ENCODE data around the gene HHAT.

DNA sequence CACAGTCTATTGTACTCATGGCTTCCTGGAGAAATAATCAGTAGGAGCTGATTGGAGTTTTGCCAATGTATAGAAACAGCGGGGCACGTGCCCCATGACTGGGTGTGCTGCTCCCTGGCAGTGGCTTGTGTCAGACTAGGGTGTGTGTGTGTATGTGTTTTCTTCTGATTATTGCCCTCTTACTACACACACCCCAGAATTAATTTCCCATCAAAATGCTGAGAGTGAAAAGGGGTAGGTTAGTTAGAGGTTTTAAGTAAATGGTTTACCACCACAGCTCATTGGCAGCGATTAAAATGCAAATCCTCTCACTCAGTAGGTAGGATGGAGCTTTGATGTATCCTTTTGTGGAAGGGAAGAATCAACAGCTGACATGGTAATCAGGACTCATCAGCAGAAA is 29.9 kb downstream of the HHAT start:
- TF ChIP-seq POLR2AphosphoS5 (IDR thresholded peaks at IDR 0.05) (no peak), POLR2A (IDR thresholded peaks at IDR 0.05) (no peak)
- TF ChIP-seq, protein P1, sequence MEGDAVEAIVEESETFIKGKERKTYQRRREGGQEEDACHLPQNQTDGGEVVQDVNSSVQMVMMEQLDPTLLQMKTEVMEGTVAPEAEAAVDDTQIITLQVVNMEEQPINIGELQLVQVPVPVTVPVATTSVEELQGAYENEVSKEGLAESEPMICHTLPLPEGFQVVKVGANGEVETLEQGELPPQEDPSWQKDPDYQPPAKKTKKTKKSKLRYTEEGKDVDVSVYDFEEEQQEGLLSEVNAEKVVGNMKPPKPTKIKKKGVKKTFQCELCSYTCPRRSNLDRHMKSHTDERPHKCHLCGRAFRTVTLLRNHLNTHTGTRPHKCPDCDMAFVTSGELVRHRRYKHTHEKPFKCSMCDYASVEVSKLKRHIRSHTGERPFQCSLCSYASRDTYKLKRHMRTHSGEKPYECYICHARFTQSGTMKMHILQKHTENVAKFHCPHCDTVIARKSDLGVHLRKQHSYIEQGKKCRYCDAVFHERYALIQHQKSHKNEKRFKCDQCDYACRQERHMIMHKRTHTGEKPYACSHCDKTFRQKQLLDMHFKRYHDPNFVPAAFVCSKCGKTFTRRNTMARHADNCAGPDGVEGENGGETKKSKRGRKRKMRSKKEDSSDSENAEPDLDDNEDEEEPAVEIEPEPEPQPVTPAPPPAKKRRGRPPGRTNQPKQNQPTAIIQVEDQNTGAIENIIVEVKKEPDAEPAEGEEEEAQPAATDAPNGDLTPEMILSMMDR (IDR thresholded peaks at IDR 0.05) = no peak

All from breast epithelium (tissue), 3 donors.